Lung (tissue), 12 donors: ENCODE results near the gene CASQ2. TPM values are rescaled to one million over a fixed set of nuclear protein-coding genes. Genes with fewer than 3 reads are reported as not detected.

Experiments
- ATAC-seq: fragments of 200-7000 bp; cut with Tn5 transposase; one replicate; pipeline ENCODE4 v1.9.1; 2020; ENCODE audit warnings: moderate number of reproducible peaks; ENCODE audit not compliant: insufficient read depth, low FRiP score
- DNase-seq, 3 donors: peaks; one replicate each; pipeline ENCODE4 v3.0.0-alpha.2; 2013 to 2017
- H3K27ac ChIP-seq, 2 donors: one replicate each; pipeline ENCODE4 v1.5.1; 2013; ENCODE audit warnings: mild to moderate bottlenecking in 2 of 2, moderate library complexity in 2 of 2, control low read depth in 1 of 2, inconsistent platforms in 1 of 2, low read depth in 1 of 2, low read length in 1 of 2
- H3K27me3 ChIP-seq, 3 donors: one replicate each; pipeline ENCODE4 v1.5.1; 2013; ENCODE audit warnings: low read length in 2 of 3; ENCODE audit not compliant: control insufficient read depth in 3 of 3, insufficient read depth in 3 of 3
- H3K36me3 ChIP-seq, 4 donors: one replicate each; pipeline ENCODE4 v1.5.1; 2013; ENCODE audit warnings: low read length in 4 of 4, mild to moderate bottlenecking in 1 of 4, moderate library complexity in 1 of 4; ENCODE audit not compliant: control insufficient read depth in 4 of 4, insufficient read depth in 4 of 4
- H3K4me1 ChIP-seq, 5 donors: one replicate each; pipeline ENCODE4 v1.5.1; 2013; ENCODE audit warnings: low read length in 5 of 5, mild to moderate bottlenecking in 2 of 5, moderate library complexity in 1 of 5; ENCODE audit not compliant: control insufficient read depth in 5 of 5, insufficient read depth in 5 of 5
- H3K4me3 ChIP-seq: one replicate; pipeline ENCODE4 v1.5.1; 2013; ENCODE audit warnings: mild to moderate bottlenecking, control low read depth, moderate library complexity
- H3K9ac ChIP-seq, 2 donors: one replicate each; pipeline ENCODE4 v1.5.1; 2013; ENCODE audit warnings: low read length in 2 of 2, control low read depth in 1 of 2; ENCODE audit not compliant: insufficient read depth in 1 of 2
- H3K9me3 ChIP-seq, 4 donors: one replicate each; pipeline ENCODE4 v1.5.1; 2013; ENCODE audit warnings: low read length in 3 of 4, mild to moderate bottlenecking in 1 of 4, moderate library complexity in 1 of 4; ENCODE audit not compliant: control insufficient read depth in 4 of 4, insufficient read depth in 3 of 4
- CTCF ChIP-seq: IDR thresholded peaks from 2 replicates; pipeline ENCODE4 v1.5.1; 2012; ENCODE audit warnings: mild to moderate bottlenecking; ENCODE audit errors: control extremely low read depth, extremely low read depth
- WGBS, 2 donors: extraction: QIAGEN DNeasy Blood & Tissue Kit; methylation state at CpG; one replicate each; pipeline ENCODE4 v1.1.7; 2013; 5-methylcytosine and 5-hydroxymethylcytosine counted together
- polyA plus RNA-seq, 2 donors: library from polyadenylated mRNA; stranded (reverse); fragments of 200-250 nt; gene quantifications; one replicate each; pipeline ENCODE4 v1.2.1, GENCODE V29; 2013
- total RNA-seq, 2 donors: library from RNA; depleted of rRNA in 1 of 2; stranded (reverse); fragments of >200 nt in 1 of 2; gene quantifications; one replicate each; pipeline ENCODE4 v1.2.1, GENCODE V29; 2014 to 2021
- donor health status: control.
- donor health status: control.
- donor health status: Bipolar disorder and iron deficiency.
- donor health status: healthy.
- donor health status: DM: yes; HTN: yes; CAD: no.

Gene CASQ2
- total and polyA plus RNA-seq, 4 donors = 0.50 to 3.4 (median 1.4) TPM

GRCh38 chr1:115797486-115797885, 29.0 kb upstream of the CASQ2 start:
- TF ChIP-seq CTCF = no peak
- no peak for DNase-seq

GRCh38 chr1:115796897-115797296, 28.4 kb upstream of the CASQ2 start:
- 70 to 72% methylated on average over 5 of the region's 5 CpGs for WGBS, 2 donors
- no peak overlapping the region for H3K27ac ChIP-seq
- no peak for DNase-seq
- H3K4me1 ChIP-seq = peaks cover 0 to 9% (median 0%) of the 10 kb centered on the region in 5 donors
- no peak overlapping the region for H3K4me3 ChIP-seq
- H3K9me3 ChIP-seq = no peaks in the 10 kb centered on the region
- H3K9ac ChIP-seq = no peak overlapping the region
- no peak for ATAC-seq
- no peaks in the 10 kb centered on the region for H3K36me3 ChIP-seq
- H3K27me3 ChIP-seq = no peaks in the 10 kb centered on the region
- TF ChIP-seq CTCF = no peak

More at GRCh38 chr1:115797486-115797885, 29.0 kb upstream of the CASQ2 start:
- Histone ChIP-seq H3K36me3 (no peaks in the 10 kb centered on the region), H3K9ac (no peak overlapping the region), H3K4me1 (peaks cover 0 to 9% (median 0%) of the 10 kb centered on the region in 5 donors), H3K4me3 (no peak overlapping the region), H3K27me3 (no peaks in the 10 kb centered on the region), H3K27ac (no peak overlapping the region), H3K9me3 (no peaks in the 10 kb centered on the region)
- WGBS, 2 donors = 92 to 94% methylated on average over 4 of the region's 4 CpGs
- no peak for ATAC-seq

DNA sequence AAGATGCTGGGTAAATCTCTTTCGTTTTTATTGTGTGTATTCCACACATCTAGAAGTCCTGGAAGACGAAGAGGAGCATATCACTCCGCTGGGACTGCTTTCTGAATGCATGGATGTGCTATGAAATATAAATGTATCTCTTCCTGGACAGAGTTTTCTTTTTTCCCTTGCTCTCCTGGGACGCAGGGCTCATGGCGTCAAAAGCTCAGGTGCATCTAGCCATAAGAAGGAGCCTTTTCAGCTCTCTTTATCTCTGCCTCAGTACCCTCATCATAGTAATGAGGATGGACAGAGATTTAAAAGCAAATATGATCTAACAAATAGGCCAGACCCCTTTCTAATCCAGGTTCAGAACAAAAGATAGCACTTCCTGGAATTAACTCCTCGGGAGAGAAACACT, 27.5 kb upstream of the CASQ2 start:
- H3K4me3 ChIP-seq = no peak overlapping the region
- ATAC-seq = no peak
- H3K9ac ChIP-seq = no peak overlapping the region
- peaks cover 0 to 9% (median 0%) of the 10 kb centered on the region in 5 donors for H3K4me1 ChIP-seq
- no peak for TF ChIP-seq CTCF
- no peak overlapping the region for H3K27ac ChIP-seq
- no peak for DNase-seq
- no peaks in the 10 kb centered on the region for H3K9me3 ChIP-seq
- H3K27me3 ChIP-seq = no peaks in the 10 kb centered on the region
- H3K36me3 ChIP-seq = no peaks in the 10 kb centered on the region
- WGBS, 2 donors = 78 to 88% methylated on average over 6 of the region's 6 CpGs

DNA sequence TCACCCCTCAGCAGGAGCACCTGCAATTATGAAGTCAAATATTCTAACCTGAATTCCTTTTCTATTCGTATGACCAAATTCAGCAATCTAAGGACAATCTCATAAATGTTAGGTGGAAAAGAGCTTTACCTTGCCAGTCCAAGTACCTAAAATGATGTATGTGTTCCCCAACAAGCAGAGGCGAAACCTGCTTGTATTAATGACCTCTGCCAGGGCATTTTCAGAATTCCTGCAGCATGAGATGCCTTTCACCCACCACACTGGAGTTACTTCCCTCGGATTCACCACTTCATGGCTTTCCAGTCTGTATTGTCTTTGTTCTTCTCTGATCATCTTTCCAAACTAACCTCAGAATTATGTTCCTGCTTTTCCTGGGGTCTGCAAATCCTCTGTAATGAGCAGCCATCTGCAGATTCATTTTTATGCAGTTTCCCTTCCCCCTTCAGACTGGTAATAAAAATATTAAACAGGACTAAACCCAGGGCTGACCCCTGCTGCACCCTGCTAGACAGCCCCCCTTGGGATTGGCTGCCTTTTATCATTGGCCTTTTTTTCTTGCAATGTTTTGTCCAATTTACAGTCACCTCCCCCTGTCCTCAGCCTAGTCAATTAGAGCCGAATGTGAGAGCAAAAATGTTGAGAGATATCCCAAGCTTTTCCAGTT, 26.6 kb upstream of the CASQ2 start:
- Histone ChIP-seq H3K4me1 (peaks cover 0 to 9% (median 0%) of the 10 kb centered on the region in 5 donors), H3K9me3 (no peaks in the 10 kb centered on the region), H3K27me3 (no peaks in the 10 kb centered on the region), H3K9ac (no peak overlapping the region), H3K4me3 (no peak overlapping the region), H3K27ac (no peak overlapping the region), H3K36me3 (no peaks in the 10 kb centered on the region)
- 68 to 75% methylated on average over 4 of the region's 4 CpGs for WGBS, 2 donors
- no peak for DNase-seq
- no peak for TF ChIP-seq CTCF
- no peak for ATAC-seq
